Left lobe of liver (tissue), 2 donors: ENCODE data around the gene COTL1. TPM values are rescaled to one million over a fixed set of nuclear protein-coding genes. Genes with fewer than 3 reads are reported as not detected.

ENCODE experiments used
- ATAC-seq: fragments of 200-7000 bp; cut with Tn5 transposase; one replicate; pipeline ENCODE4 v1.9.1; 2020; ENCODE audit warnings: mild to moderate bottlenecking, moderate library complexity
- DNase-seq: peaks from one replicate; pipeline ENCODE4 v3.0.0-alpha.2; 2020; ENCODE audit warnings: low spot score
- total RNA-seq: library from RNA; stranded (reverse); gene quantifications from one replicate; pipeline ENCODE4 v1.2.1, GENCODE V29; 2021
- donor health status: DM: no; HTN: no; CAD: no; lungs with moderate emphysema.
- donor health status: DM: no; HTN: yes; CAD: no.

The COTL1 gene
- total RNA-seq, 1 donor from 2014 or later, result 15.9 TPM

DNA sequence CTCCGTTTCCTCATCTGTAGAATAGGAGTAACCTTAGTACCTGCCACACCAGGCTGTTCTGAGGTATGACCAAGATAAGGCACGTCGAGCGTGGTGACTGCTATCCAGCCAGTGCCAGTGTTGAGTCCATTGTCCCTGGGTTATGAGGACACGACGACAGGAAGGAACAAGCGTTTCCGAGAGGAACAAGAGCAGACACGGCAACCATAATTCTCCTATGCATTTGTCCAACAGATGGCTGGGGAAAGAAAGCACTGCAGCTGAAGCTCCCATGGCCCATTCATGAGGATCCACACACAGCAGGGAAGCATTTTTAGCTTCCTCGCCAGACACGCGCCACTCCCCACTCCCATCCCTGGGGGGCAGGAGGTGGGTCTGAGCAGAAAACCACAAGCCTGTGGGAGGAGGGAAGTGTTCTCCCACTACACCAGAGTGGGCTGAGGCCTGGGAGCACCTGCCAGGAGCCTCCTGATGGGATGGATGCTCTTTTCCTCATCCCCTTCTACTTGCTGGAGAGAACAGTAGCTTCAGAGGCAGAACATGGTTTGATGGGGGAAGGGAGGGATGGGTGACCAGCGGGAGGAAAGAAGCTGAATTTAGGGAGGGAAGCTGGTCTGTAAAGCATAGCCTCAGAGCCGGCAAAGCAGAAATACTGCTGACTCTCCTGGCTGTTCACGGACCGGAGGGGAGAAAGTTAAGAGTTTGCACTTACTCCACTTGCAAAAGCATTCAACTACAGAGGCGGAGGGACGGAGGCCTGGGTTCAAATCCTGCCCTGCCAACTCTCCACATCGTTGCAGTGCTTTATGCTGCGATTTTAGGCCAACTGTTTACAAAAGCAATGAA, 2.7 kb downstream of the COTL1 start:
- no peak for DNase-seq
- no peak for ATAC-seq

DNA sequence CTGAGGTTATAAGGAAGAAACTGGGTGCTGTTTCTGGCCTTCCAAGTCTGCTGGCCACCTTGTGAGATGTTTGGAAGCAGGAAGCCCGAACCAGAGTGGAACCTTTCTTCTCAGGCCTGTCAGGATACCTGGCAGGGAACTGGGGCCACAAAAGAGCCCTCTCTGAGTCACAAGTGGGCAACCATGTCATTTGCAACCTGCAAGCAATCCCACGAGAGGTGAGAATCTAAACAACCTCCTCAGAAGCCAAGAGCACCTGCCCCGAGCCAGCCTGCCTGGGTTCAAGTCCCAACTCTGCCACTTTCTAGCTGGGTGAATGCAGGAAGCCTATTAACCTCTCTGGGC, 3.3 kb downstream of the COTL1 start:
- DNase-seq, result no peak
- ATAC-seq, result no peak

DNA sequence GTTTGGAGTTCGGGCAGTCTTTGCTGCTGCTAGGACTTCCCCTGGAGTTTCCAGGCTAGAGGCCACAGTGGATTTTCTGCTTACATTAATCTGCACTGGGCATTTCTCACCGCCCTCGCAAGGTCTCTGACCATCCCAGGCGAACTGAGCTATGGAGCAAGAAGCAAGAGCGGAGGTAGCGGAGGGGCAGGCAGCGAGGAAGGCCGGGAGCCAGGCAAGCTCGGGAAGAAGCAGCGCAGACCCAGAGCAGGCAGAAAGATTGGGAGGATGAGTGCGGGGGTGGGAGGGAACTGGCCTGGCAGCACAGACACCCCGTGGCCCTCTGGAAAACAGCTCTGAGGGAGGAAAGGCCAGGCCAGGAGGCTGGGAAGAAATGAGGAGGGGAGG, 3.8 kb downstream of the COTL1 start:
- no peak for ATAC-seq
- no peak for DNase-seq

DNA sequence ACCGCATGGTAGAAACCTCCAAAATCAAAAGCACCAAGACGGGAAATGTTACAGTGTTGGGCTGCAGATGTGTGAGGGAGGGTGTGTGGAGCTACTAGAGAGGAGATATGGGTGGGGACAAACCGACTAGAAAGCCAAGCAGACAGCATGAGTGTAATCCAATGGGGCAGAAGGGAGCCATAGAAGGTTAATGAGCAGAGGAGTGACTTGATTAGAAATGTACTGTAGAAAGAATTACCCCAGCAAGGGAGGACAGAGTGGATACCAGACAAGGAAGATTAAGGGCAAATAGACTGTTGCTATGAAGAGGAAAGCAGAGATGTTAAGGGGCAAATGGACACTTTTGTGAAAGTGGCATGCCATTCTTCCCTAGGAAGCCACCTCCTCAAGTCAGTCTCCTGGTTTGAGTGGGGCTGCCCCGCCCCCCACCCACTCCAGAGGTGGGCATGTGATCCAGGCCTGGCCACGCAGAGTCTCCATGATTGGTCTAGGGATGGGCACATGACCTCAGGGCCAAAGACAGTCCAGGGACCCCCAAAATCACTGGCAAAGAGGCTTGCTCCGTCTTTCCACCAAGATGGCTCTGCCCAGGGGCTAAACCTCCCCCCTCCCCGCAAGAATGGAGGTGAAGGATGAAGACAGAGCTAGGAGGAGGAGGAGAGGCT, 4.3 kb downstream of the COTL1 start:
- no peak for DNase-seq
- no peak for ATAC-seq

DNA sequence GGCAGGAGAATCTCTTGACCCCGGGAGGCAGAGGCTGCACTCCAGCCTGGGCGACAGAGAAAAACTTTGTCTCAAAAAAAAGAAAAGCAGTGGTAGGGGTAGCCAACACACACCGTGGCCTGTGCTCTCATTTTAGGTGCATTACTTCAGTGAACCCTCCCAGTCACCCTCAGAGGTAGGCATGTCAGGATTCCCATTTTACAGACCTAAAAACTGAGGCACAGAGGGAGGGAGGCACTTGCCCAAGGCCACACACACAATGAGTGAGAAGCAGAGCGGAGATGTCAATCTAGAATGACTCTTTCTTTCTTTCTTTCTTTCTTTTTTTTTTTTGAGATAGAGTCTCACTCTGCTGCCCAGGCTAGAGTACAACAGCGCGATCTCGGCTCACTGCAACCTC, 5.2 kb downstream of the COTL1 start:
- no peak for ATAC-seq
- DNase-seq, result no peak

DNA sequence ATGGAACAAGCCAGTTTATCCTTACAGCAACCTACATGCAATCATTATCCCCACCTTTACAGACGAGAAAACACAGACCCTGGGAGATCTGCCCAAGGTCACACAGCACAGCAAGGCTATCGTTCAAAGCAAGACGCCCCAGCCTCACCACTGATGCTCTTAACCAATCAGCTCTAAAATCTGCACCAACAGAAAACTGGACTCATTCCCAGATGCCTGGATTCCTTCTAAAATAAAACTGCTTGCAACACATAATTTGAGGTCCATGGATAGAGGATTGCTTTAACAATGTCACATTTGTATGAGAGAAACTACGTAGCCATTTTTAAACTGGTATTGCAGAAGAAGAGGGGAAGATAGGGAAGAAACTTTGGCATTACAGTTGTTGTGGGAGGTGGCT, 6.8 kb downstream of the COTL1 start:
- DNase-seq (no peak), ATAC-seq (no peak)

DNA sequence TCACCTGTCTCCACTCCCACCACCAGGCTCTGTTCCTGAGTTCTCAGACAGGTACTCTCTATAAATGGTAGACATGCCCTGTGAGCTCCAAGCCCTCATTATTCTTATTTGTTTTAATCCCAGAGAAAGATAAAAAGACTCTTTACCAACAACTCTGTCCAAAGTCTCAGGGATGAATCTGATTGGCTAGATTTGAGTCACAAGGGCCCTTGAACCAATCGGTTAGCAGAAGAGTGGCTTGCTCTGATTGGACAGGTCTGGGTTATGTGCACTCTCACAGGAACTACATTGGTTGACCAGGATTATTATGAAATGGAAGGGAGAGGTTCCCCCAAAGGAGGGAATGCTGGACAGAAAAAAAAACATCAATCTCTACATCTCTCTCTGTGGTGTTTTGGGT, 7.5 kb downstream of the COTL1 start:
- ATAC-seq, result no peak

DNA sequence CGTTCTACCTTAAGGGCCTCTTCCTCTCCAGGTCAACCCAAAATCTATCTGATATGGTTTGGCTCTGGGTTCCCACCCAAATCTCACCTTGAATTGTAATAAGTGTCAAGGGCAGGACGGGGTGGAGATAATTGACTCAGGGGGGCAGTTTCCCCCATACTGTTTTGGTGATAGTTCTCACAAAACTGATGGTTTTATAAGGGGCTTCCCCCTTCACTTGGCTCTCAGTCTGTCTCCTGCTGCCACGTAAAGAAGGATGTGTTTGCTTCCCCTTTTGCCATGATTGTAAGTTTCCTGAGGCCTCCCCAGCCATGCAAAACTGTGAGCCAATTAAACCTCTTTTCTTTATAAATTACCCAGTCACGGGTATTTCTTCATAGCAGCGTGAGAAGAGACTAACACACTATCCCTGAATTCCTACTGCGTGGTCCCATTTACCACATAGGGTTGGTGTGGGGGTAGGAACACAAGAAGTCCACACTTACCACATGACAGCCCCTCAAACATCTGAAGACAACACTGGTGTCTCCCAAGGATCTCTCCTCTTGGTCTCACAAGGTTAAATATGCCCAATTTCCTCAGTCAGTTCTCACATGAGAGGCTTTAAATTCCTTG, 8.2 kb downstream of the COTL1 start:
- ATAC-seq (no peak), DNase-seq (no peak)

More for the DNA sequence above, 7.5 kb downstream of the COTL1 start:
- DNase-seq, result no peak

DNA sequence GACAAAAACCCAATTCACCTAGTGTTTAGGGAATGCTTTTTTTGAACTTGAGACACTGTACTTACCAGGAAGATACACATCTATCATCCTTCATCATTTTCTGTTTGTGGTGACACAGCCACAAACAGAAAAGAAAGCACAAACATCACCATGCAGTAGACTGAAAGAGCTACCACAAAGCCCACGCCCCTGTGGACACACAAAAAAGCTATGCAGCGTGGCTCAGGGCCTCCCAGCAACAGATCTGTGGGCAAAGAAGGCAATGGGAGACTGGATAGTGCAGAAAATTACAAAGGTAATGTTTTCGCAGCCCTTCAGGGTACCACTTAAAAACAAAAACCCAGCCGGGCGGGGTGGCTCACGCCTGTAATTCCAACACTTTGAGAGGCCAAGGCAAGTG, 9.6 kb downstream of the COTL1 start:
- ATAC-seq (no peak), DNase-seq (no peak)

DNA sequence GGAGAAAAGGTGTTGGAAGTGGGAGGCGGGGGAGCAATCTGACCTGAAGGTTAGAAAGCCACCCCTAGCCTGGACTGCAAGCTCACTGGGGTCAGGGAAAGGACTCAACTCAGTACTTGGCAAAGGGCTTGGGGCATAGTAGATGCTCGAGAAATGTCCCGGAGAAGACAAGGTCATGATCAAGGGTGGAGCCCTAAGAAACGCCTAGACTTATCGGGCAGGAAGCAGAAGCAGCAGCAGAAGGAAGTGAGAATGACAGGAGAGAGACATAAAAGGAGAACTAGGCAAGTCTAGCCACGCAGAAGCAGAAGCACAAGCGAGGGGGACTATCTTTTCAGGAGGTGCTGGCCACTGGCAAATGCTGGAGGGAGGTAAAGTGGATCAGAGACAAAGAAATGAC, 10.2 kb downstream of the COTL1 start:
- DNase-seq (no peak), ATAC-seq (peak; percentile 45)

DNA sequence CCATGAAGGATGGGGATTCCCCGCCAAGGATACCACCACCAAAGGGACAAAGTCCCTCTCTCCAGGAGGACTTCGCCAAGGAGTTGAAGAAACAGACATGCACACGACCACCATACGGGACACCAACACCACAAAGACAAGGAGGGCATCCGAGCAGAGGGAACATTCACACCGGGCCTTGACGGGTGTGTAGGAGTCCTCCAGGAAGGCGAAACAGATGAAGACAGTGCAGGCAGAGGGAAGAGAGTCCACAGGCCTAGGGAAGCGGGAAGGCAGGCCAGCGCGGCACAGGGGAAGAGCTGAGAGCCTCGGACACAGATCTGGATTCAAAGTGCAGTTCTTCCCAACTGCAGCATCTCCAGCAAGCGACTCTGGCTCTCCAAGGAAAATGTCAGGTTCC, 10.8 kb downstream of the COTL1 start:
- no peak for ATAC-seq
- DNase-seq, result no peak

DNA sequence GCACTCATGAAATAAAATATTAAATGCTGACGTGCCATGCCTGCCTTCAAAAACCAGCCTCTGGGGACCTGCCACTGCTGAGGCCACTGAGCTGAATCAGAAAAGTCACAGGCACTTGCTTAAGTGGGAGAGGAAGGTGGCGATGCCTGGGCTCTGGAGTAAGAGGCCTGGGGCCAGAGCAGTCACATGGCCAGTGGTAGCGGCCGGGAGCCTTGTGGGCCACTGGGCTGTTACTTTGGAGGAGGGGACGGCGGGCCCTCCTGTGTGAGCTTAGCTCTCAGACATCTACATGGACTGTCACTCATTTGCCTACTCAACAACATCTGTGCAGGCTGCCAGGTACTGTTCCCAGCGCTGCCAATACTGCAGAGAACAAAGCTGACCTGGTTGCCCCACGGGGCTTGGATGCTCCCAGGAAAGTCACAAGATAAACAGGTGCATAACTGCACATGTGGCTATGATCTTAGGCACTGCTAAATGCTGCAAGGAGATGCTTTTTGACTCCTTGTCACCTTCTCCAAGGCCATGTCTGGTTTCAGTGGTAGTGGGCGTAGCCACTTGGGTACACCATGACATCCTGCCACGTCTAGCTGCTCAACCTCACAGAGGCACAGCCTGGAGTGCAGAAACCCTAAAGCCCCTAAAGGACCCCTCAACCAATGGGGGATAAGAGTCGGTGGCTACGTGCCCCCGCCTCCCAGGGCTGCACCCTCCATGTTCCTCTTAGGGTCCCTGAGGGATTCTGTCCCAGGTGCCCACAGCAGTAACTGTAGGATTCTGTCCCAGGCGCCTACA, 11.6 kb downstream of the COTL1 start:
- ATAC-seq (no peak), DNase-seq (no peak)

DNA sequence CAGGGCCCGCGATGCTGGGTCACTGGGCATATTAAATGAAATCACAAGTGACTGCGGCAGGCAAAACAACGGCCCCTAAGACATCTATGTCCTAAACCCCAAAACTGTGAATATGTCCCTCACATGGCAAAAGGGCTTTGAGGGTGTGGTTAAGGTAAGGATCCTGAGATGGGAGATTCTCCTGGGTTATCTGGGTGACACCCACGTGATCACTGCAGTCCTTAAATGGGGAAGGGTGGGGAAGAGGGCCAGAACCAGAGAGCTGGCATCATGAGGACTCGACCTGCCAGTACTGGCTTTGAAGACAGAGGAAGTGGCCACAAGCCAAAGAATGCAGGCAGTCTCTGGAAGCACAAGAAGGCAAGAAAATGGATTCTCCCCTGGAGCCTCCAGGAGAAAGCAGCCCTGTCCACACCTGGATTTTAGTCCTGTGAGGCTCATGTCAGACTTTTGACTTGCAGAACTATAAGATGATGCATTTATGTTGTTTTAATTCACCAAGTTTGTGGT, 12.5 kb downstream of the COTL1 start:
- ATAC-seq, result no peak
- no peak for DNase-seq

DNA sequence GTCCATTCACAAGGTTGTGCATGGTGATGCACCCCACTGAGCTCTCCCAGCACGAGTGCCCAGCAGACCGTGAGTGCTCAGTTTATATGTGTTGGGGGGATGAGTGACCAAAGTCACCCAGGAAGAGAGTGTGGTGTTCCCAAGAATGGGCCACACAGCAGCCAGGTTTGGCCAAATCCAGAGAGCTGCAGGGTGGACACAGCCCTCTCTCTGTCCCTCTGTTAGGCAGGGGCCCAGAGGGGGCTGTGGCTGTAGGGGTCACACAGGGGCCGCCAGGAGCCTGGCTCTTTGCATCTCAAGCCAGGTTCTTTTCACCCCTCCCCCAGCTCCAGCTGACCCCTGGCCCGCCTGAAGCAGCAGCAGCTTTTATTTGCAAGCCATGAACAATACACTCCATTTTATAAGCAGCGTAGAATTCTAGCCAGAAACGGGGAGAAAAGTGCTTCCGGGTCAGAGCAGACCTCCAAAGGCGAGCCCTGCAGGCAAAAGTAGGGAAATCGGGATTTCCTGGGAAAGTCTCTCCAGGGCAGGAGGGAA, 13.3 kb downstream of the COTL1 start:
- DNase-seq (no peak), ATAC-seq (no peak)

DNA sequence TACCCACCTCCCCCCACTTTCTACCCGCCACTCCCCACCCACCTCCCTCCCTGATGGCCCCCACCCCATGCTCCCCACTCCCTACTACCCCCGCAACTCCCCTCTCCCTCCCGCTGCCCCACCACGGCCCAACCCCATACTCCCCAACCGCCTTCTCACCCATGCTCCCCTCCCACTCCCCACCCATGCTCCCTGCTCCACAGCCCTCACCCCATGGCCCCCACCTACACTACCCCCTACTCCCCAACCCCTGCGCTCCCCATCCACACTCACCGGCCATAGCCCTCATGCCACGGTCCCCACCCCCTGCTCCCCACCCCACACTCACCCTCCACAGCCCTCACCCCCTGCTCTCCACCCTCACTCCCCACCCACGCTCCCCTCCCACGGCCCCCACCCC, 13.9 kb downstream of the COTL1 start:
- DNase-seq (no peak), ATAC-seq (no peak)

DNA sequence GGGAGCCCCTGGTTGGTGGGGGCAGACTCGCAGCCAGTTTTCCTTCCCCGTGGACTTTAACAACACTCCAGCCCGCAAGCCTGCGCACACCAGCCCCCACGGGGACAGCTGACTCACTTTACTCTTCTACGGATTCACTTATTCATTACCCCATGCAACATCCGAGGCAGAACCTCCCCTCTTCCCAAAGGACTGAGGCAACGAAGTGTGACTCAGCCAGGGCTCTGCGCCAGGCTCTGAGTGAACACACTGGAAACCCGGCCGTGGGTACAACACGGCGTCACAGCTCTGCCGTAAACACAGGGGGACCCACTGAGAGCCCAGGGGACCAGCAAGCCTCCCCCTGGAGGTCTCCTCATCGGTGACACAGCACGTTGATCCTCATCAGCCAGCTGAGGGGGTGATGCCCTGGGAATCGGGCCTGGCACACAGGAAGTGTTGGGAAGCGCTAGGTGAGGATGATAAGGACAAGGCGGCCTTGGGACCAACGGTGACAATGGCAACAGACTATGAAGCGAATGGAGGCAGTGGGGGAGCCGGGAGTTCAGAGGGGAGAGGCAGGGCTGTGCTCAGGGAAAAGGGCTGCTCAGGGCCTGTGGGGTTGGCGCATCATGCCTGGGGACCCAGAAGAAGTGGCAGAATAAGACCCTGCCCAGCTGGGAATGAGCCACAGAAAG, 14.6 kb downstream of the COTL1 start:
- peak; percentile 19 for ATAC-seq
- DNase-seq, result no peak

DNA sequence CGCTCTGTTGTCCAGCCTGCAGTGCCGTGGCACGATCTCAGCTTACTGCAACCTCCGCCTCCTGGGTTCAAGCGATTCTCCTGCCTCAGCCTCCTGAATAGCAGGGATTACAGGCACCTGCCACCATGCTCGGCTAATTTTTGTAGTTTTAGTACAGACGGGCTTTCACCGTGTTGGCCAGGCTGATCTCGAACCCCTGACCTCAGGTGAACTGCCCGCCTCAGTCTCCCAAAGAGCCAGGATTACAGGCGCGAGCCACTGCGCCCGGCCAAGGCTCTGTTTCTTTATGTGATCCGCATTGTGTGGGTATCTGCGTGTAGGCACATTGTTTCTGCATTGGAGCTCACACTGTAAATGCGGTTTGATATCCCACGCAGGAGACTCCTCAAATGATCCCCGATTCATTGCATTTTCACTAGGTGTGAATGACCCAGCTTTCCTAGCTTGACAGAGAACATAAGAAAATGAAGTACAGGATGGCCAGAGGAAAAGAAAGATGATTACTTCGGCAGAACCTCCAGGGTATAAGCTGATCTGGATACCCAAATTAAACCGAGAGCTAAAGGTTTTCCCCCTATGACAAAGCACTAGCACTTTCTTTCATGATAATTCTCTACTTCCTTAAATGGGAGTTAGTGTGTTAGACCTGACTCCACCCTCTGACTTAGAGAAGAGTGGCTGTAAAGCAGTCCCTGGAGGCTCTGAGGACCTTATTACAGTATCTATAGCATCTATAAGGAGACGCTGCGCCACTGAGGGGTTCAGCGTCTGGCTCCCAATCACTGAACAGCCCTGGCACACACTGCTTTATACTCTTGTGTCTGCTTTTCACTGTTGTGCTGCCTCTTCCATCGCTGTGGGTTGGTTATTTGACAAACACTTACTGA, 17.3 kb downstream of the COTL1 start:
- ATAC-seq (no peak), DNase-seq (no peak)

DNA sequence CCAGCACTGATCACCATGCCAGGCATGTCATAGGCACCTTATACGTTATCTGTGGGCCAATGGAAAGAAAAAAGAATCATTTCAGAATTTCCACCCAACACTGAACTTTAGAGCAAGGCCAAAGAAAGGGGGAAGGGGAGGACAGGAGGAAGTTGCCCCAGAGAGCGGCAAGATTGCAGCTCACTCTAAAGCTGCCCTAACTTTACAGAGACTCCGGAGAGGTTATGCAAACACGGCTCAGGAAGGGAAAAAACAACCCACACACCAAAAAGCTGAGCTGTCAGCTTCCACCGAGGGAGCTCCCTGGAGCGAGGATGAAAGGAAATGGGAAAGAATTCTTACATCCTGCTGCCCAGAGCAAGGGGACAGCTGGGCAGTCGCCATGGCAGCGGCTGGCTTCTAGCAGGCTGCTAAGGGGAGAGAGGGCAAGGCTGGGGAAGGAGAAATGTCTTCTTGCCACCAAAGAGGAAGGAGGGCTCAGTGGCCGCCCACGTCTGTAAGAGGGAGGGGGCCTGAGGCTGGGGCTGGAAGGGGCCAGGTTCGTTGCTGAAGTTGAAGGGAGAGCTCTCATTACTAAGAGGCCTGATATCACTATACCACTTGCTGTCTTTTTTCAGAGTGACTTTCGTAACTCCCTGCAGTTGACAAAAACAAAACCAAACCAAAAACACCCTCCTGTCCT, 18.2 kb downstream of the COTL1 start:
- no peak for DNase-seq
- ATAC-seq, result peak; percentile 64

DNA sequence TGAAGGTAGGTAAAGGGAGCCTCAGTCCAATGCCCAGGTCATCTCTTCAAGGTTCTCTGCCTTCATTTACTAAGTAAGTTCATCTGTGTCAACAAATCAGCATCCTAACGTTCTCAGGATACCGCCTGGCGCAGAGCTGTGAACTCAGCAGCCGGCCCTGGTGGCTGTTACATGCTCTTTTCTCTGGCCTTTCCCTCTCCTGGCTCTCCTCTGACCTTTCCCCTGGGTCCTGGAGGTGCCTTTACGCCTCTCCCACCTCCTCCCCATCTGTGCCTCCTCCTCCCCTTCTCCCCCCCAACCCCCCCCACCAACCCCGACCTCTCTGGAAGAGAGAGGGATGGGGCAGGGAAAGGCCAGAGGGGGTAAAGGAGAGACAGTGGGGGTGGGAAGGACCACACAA, 19.5 kb downstream of the COTL1 start:
- DNase-seq, result no peak
- no peak for ATAC-seq
